Skeletal muscle cell (primary cell): ENCODE data around the gene EPHB4.

Source experiments
- DNase-seq: peaks from one replicate; pipeline ENCODE4 v3.0.0-alpha.2; 2010; ENCODE audit warnings: low read depth
- H3K4me3 ChIP-seq: 2 replicates; pipeline ENCODE4 v1.5.1; 2011; ENCODE audit warnings: low read depth, mild to moderate bottlenecking, control low read depth, low read length, moderate library complexity

The EPHB4 gene

GRCh38 chr7:100752994-100753393 is 74.3 kb downstream of the EPHB4 start:
- no peak for DNase-seq
- H3K4me3 ChIP-seq: no peak overlapping the region
